GM12878 (cell line): ENCODE measurements around the gene CCNB3. TPM values are rescaled to one million over a fixed set of nuclear protein-coding genes. Genes with fewer than 3 reads are reported as not detected.

ENCODE experiments used
- ATAC-seq: fragments of 200-7000 bp; cut with Tn5 transposase; 3 replicates; pipeline ENCODE4 v1.9.1; 2020; ENCODE audit warnings: mild to moderate bottlenecking, moderate library complexity
- BruUV-seq: library from RNA; stranded (reverse); fragments of 400-500 nt; replicated peaks from 2 replicates; lab custom pipeline; 2021; lab: Mats Ljungman, UMichigan
- CTCF ChIA-PET: fragments of 300-600 bp; sonication (Branson Sonifier 250); formaldehyde crosslinking; extraction: SDS; loops from one replicate; lab custom pipeline; 2021; ENCODE audit warnings: inconsistent platforms; lab: Yijun Ruan, JAX
- POLR2A ChIA-PET: fragments of 350-600 bp; formaldehyde crosslinking; extraction: SDS; loops from one replicate; lab custom pipeline; 2021; ENCODE audit warnings: inconsistent platforms; lab: Charles Lee
- RAD21 ChIA-PET: fragments of 300-600 bp; sonication (Branson Sonifier 250); formaldehyde crosslinking; loops from one replicate; lab custom pipeline; 2023; ENCODE audit warnings: antibody characterized with exemption; ENCODE audit not compliant: unreplicated experiment; lab: Charles Lee
- SMC1A ChIA-PET: fragments of 300-600 bp; sonication (Branson Sonifier 250); formaldehyde crosslinking; loops from one replicate; lab custom pipeline; 2023; ENCODE audit not compliant: unreplicated experiment, uncharacterized antibody; lab: Charles Lee
- DNase-seq: peaks from one replicate; pipeline ENCODE4 v3.0.0-alpha.2; 2011; ENCODE audit warnings: low read depth, low spot score
- FAIRE-seq: peaks from 3 replicates; lab custom pipeline; 2011; peaks lifted over from hg19 to GRCh38; lab: Jason Lieb, UNC
- H2AFZ ChIP-seq: 2 replicates; pipeline ENCODE4 v1.6.0; 2011; ENCODE audit warnings: low read depth, low read length, control low read depth; ENCODE audit not compliant: control insufficient read depth
- H3K27ac ChIP-seq: 2 replicates; pipeline ENCODE4 v1.5.1; 2011; ENCODE audit warnings: control low read depth; ENCODE audit not compliant: control insufficient read depth, insufficient read depth
- H3K27me3 ChIP-seq, 2 experiments: replicated peaks in 1 of 2; 2 replicates each; pipeline versions ENCODE4 v1.6.0 to v1.6.1; 2011; ENCODE audit warnings: low read length in 1 of 2; ENCODE audit not compliant: control insufficient read depth in 2 of 2, insufficient read depth in 2 of 2
- H3K36me3 ChIP-seq, 2 experiments: 2 replicates each; pipeline ENCODE4 v1.5.1; 2011; ENCODE audit warnings: low read length in 1 of 2; ENCODE audit not compliant: control insufficient read depth in 2 of 2, insufficient read depth in 2 of 2
- H3K4me1 ChIP-seq: 2 replicates; pipeline ENCODE4 v1.6.1; 2011; ENCODE audit warnings: mild to moderate bottlenecking, low read length, moderate library complexity, mixed read lengths; ENCODE audit not compliant: control insufficient read depth, insufficient read depth
- H3K4me2 ChIP-seq: 2 replicates; pipeline ENCODE4 v1.6.0; 2011; ENCODE audit warnings: control low read depth; ENCODE audit not compliant: control insufficient read depth, insufficient read depth
- H3K4me3 ChIP-seq: fragments of 200-600 bp; sonication (generic); 2 replicates; pipeline ENCODE4 v1.5.1; 2016
- H3K79me2 ChIP-seq: 2 replicates; pipeline ENCODE4 v1.6.0; 2011; ENCODE audit warnings: low read length; ENCODE audit not compliant: control insufficient read depth, insufficient read depth
- H3K9ac ChIP-seq: 2 replicates; pipeline ENCODE4 v1.8.0; 2011; ENCODE audit warnings: low read length, control low read depth, mixed read lengths; ENCODE audit not compliant: control insufficient read depth, insufficient read depth
- H3K9me3 ChIP-seq: replicated peaks from 3 replicates; pipeline ENCODE4 v1.5.1; 2011; ENCODE audit warnings: mild to moderate bottlenecking, low read length; ENCODE audit not compliant: control insufficient read depth, insufficient read depth
- H4K20me1 ChIP-seq: 2 replicates; pipeline ENCODE4 v1.6.0; 2011; ENCODE audit not compliant: control insufficient read depth, insufficient read depth
- BHLHE40 ChIP-seq, 2 experiments: fragments of 450-650 bp in 1 of 2; IDR thresholded peaks; 2 replicates each; pipeline ENCODE4 v1.6.1; 2011 to 2017; ENCODE audit warnings: low read depth in 2 of 2, borderline replicate concordance in 1 of 2, improper control_type of control experiment in 1 of 2, low read length in 1 of 2, mild to moderate bottlenecking in 1 of 2
- CBX3 ChIP-seq: fragments of 200-600 bp; sonication (generic); IDR thresholded peaks from 2 replicates; pipeline ENCODE4 v1.6.1; 2016; ENCODE audit warnings: low read depth, borderline replicate concordance
- CHD1 ChIP-seq: IDR thresholded peaks from 2 replicates; pipeline ENCODE4 v1.6.1; 2012; ENCODE audit warnings: low read depth, low read length, improper control_type of control experiment
- DPF2 ChIP-seq: fragments of 450-650 bp; IDR thresholded peaks from 2 replicates; pipeline ENCODE4 v1.6.1; 2017; ENCODE audit warnings: mild to moderate bottlenecking
- EP300 ChIP-seq, 2 experiments: fragments of 150-350 bp in 1 of 2; IDR thresholded peaks; 2 replicates each; pipeline ENCODE4 v1.6.1; 2011 to 2012; ENCODE audit warnings: low read depth in 2 of 2, low read length in 2 of 2, borderline replicate concordance in 1 of 2, improper control_type of control experiment in 1 of 2, inconsistent platforms in 1 of 2; ENCODE audit not compliant: control insufficient read depth in 1 of 2
- NR2C2 ChIP-seq: IDR thresholded peaks from 2 replicates; pipeline ENCODE4 v1.6.1; 2011; ENCODE audit warnings: borderline replicate concordance, low read depth; ENCODE audit not compliant: control insufficient read depth, insufficient read length
- PKNOX1 ChIP-seq: fragments of 450-650 bp; IDR thresholded peaks from 2 replicates; pipeline ENCODE4 v1.6.1; 2016; ENCODE audit warnings: mild to moderate bottlenecking
- RUNX3 ChIP-seq: IDR thresholded peaks from 2 replicates; pipeline ENCODE4 v1.6.1; 2012; ENCODE audit warnings: low read length, inconsistent platforms
- TCF7 ChIP-seq: IDR thresholded peaks from 2 replicates; pipeline ENCODE4 v1.6.1; 2014; ENCODE audit warnings: antibody characterized with exemption, borderline replicate concordance
- YY1 ChIP-seq: IDR thresholded peaks from 2 replicates; pipeline ENCODE4 v1.6.1; 2011; ENCODE audit warnings: low read depth, mild to moderate bottlenecking, low read length
- ZNF384 ChIP-seq: IDR thresholded peaks from 2 replicates; pipeline ENCODE4 v1.6.1; 2012; ENCODE audit warnings: low read depth, mild to moderate bottlenecking, low read length, improper control_type of control experiment, borderline replicate concordance
- WGBS: methylation state at CpG from one replicate; pipeline ENCODE4 v1.1.6; 2016; ENCODE audit warnings: low lambda C conversion rate; ENCODE audit not compliant: insufficient replicate concordance, insufficient coverage; ENCODE audit errors: missing lambda C conversion rate; 5-methylcytosine and 5-hydroxymethylcytosine counted together
- in situ Hi-C: fragments of 300-500 bp; cut with MboI; formaldehyde crosslinking; loops from 9 replicates; pipeline ENCODE4 v1.14.3; 2018; ENCODE audit warnings: mixed read lengths
- intact Hi-C: fragments of 100-400 bp; cut with micrococcal nuclease; formaldehyde crosslinking; loops from one replicate; pipeline ENCODE4 v1.14.2; 2022; ENCODE audit not compliant: unreplicated experiment
- polyA plus RNA-seq, 11 experiments: library from polyadenylated mRNA; depleted of rRNA in 4 of 11; unstranded in 6 of 11; stranded (reverse) in 5 of 11; fragments of >200 nt; fragmentation: Nextera tagmentation in 4 of 11; fragmentation: Illumina TruSeq in 1 of 11; extraction: Ambion mirVana in 4 of 11; extraction: Trizol in 1 of 11; gene quantifications; 1 replicate in 1 of 11; 2 replicates in 10 of 11; pipeline versions ENCODE4 v1.2.1 to v1.2.3, GENCODE V29; 2011 to 2016; ENCODE audit warnings: inconsistent platforms in 2 of 11, missing spikeins in 2 of 11, low read depth in 1 of 11
- total RNA-seq, 4 experiments: library from RNA; depleted of rRNA in 3 of 4; stranded (reverse); fragments of >200 nt in 3 of 4; fragmentation: Illumina TruSeq in 1 of 4; extraction: Trizol in 1 of 4; gene quantifications; 2 replicates each; pipeline versions ENCODE4 v1.2.1 to v1.2.3, GENCODE V29; 2013 to 2021
- TF ChIP-seq, protein P1 (sequence below): fragments of 450-650 bp; IDR thresholded peaks from 2 replicates; pipeline ENCODE4 v1.6.1; 2017; ENCODE audit warnings: antibody characterized with exemption, mild to moderate bottlenecking, moderate library complexity
- TF ChIP-seq, protein P2 (sequence below): fragments of 450-650 bp; IDR thresholded peaks from 2 replicates; pipeline ENCODE4 v1.6.1; 2017; ENCODE audit warnings: mild to moderate bottlenecking, moderate library complexity

Gene CCNB3
- total and polyA plus RNA-seq, 10 of the 15 experiments (the other 5 are each of a cell fraction or from before 2014, with no cell fraction given): 0.09 to 0.49 (median 0.16) TPM; not detected in 3

DNA sequence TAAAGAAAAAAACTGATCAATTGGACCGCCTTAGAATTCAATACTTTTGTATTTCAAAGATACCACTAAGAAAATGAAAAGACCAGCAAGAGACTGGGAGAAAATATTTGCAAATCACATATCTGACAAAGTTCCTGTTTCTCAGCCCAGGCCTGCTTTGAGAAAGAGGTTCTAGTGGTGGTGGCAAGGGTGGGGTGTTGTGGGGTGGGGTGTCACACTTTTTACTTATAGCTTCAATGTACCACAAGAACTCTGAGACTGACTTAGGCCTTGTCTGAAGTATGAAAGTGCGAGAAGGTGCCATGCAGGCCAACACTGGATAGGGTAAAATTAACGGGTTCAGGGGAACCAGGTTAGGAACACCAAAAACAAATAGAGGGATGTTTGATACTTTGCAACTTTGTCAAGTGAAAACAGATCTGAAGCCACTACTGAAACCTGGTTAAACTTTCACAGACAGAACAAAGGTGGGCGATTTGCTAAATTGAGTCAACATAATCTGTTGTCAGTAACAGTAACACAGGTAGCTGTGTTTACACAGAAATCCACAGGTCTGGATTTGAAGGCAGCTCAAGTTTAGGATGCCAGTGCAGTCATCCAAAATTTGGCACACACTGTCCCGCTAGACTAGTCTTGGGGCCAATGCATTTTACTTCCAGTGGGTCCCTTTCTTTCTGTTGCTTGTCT is 177.3 kb downstream of the CCNB3 start:
- H3K27me3 ChIP-seq: no peaks in the 10 kb centered on the region
- H3K4me1 ChIP-seq: no peaks in the 10 kb centered on the region
- no TSS peak for BruUV-seq
- RAD21 ChIA-PET: no interaction called here
- no peaks in the 10 kb centered on the region for H3K79me2 ChIP-seq
- no peaks in the 10 kb centered on the region for H3K36me3 ChIP-seq
- H3K9ac ChIP-seq: no peak overlapping the region
- no peak overlapping the region for H3K4me2 ChIP-seq
- no peak overlapping the region for H3K4me3 ChIP-seq
- no peaks in the 10 kb centered on the region for H4K20me1 ChIP-seq
- no peak overlapping the region for H3K27ac ChIP-seq
- in situ Hi-C loops: no loop called here
- no peak for TF ChIP-seq EP300 (IDR thresholded peaks at IDR 0.05; ENCODE audit: borderline replicate concordance in 1 of 2, control insufficient read depth in 1 of 2, low read depth in 2 of 2, low read length in 2 of 2)
- TF ChIP-seq BHLHE40 (IDR thresholded peaks at IDR 0.05; ENCODE audit: borderline replicate concordance in 1 of 2, low read depth in 2 of 2, low read length in 1 of 2): no peak
- no peak for TF ChIP-seq DPF2
- no peak for TF ChIP-seq CHD1
- TF ChIP-seq NR2C2: no peak
- TF ChIP-seq, protein P1, sequence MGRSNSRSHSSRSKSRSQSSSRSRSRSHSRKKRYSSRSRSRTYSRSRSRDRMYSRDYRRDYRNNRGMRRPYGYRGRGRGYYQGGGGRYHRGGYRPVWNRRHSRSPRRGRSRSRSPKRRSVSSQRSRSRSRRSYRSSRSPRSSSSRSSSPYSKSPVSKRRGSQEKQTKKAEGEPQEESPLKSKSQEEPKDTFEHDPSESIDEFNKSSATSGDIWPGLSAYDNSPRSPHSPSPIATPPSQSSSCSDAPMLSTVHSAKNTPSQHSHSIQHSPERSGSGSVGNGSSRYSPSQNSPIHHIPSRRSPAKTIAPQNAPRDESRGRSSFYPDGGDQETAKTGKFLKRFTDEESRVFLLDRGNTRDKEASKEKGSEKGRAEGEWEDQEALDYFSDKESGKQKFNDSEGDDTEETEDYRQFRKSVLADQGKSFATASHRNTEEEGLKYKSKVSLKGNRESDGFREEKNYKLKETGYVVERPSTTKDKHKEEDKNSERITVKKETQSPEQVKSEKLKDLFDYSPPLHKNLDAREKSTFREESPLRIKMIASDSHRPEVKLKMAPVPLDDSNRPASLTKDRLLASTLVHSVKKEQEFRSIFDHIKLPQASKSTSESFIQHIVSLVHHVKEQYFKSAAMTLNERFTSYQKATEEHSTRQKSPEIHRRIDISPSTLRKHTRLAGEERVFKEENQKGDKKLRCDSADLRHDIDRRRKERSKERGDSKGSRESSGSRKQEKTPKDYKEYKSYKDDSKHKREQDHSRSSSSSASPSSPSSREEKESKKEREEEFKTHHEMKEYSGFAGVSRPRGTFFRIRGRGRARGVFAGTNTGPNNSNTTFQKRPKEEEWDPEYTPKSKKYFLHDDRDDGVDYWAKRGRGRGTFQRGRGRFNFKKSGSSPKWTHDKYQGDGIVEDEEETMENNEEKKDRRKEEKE: no peak
- TF ChIP-seq, protein P2, sequence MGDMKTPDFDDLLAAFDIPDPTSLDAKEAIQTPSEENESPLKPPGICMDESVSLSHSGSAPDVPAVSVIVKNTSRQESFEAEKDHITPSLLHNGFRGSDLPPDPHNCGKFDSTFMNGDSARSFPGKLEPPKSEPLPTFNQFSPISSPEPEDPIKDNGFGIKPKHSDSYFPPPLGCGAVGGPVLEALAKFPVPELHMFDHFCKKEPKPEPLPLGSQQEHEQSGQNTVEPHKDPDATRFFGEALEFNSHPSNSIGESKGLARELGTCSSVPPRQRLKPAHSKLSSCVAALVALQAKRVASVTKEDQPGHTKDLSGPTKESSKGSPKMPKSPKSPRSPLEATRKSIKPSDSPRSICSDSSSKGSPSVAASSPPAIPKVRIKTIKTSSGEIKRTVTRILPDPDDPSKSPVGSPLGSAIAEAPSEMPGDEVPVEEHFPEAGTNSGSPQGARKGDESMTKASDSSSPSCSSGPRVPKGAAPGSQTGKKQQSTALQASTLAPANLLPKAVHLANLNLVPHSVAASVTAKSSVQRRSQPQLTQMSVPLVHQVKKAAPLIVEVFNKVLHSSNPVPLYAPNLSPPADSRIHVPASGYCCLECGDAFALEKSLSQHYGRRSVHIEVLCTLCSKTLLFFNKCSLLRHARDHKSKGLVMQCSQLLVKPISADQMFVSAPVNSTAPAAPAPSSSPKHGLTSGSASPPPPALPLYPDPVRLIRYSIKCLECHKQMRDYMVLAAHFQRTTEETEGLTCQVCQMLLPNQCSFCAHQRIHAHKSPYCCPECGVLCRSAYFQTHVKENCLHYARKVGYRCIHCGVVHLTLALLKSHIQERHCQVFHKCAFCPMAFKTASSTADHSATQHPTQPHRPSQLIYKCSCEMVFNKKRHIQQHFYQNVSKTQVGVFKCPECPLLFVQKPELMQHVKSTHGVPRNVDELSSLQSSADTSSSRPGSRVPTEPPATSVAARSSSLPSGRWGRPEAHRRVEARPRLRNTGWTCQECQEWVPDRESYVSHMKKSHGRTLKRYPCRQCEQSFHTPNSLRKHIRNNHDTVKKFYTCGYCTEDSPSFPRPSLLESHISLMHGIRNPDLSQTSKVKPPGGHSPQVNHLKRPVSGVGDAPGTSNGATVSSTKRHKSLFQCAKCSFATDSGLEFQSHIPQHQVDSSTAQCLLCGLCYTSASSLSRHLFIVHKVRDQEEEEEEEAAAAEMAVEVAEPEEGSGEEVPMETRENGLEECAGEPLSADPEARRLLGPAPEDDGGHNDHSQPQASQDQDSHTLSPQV: no peak
- no peak for TF ChIP-seq RUNX3
- TF ChIP-seq YY1: no peak
- TF ChIP-seq PKNOX1: no peak
- TF ChIP-seq TCF7: no peak
- TF ChIP-seq CBX3: no peak
- no peak for TF ChIP-seq ZNF384
- H3K9me3 ChIP-seq: no peaks in the 10 kb centered on the region
- POLR2A ChIA-PET: no interaction called here
- DNase-seq (no peak), FAIRE-seq (no peak), ATAC-seq (no peak)
- H2AFZ ChIP-seq: no peak overlapping the region
- WGBS: 28% methylated on average over 5 of the region's 5 CpGs
- CTCF ChIA-PET: no interaction called here
- SMC1A ChIA-PET: no interaction called here
- intact Hi-C loops: no loop called here
